ENCODE data around the gene TIMM29.

GRCh38 chr19:10899151-10899653 is 29.4 kb upstream of the TIMM29 start:
- no peak for TF ChIP-seq CTCF (IDR thresholded peaks at IDR 0.05; ENCODE audit: insufficient read depth, low read length, poor library complexity, severe bottlenecking)
- no peak for TF ChIP-seq EZH2phosphoT487 (conservative IDR thresholded peaks at IDR 0.05; ENCODE audit: low read length)

All from SU-DHL-6 (cell line).